ENCODE data around the gene WWOX. TPM values are rescaled to one million over a fixed set of nuclear protein-coding genes. Genes with fewer than 3 reads are reported as not detected.

WWOX gene
- polyA plus RNA-seq, 1 donor from 2014 or later, result 25.6 TPM

GRCh38 chr16:78502812-78503350 lies 403.4 kb downstream of the WWOX start:
- Histone ChIP-seq H3K27ac (ENCODE audit: low read length) (no peak overlapping the region), H3K4me3 (ENCODE audit: low read length) (no peak overlapping the region), H2AFZ (ENCODE audit: low read depth, low read length) (no peak overlapping the region)

GRCh38 chr16:78503602-78504001 lies 404.1 kb downstream of the WWOX start:
- H3K27ac ChIP-seq (ENCODE audit: low read length), result no peak overlapping the region
- no peaks in the 10 kb centered on the region for H3K79me2 ChIP-seq (replicated peaks; ENCODE audit: insufficient read depth, low read length)
- H4K20me1 ChIP-seq (ENCODE audit: insufficient read depth), result no peaks in the 10 kb centered on the region
- TF ChIP-seq CTCF (IDR thresholded peaks at IDR 0.05; ENCODE audit: poor library complexity, severe bottlenecking), result peak; percentile 86
- TF ChIP-seq RAD21 (conservative IDR thresholded peaks at IDR 0.05), result peak; percentile 89
- TF ChIP-seq TAF1 (IDR thresholded peaks at IDR 0.05; ENCODE audit: low read depth), result no peak
- no peak for TF ChIP-seq MXI1 (conservative IDR thresholded peaks at IDR 0.05; ENCODE audit: poor library complexity, severe bottlenecking)
- no peak for TF ChIP-seq REST (IDR thresholded peaks at IDR 0.05; ENCODE audit: borderline replicate concordance)
- TF ChIP-seq SMC3 (conservative IDR thresholded peaks at IDR 0.05; ENCODE audit: poor library complexity), result peak; percentile 94
- TF ChIP-seq POLR2AphosphoS5 (IDR thresholded peaks at IDR 0.05), result no peak

More at GRCh38 chr16:78502812-78503350, 403.4 kb downstream of the WWOX start:
- H3K9me2 ChIP-seq (ENCODE audit: insufficient read depth, low read length), result no peaks in the 10 kb centered on the region
- no peak overlapping the region for H3K9ac ChIP-seq (ENCODE audit: low read length)
- no peaks in the 10 kb centered on the region for H4K20me1 ChIP-seq (ENCODE audit: insufficient read depth)
- H3K36me3 ChIP-seq (ENCODE audit: insufficient read depth, low read length), result no peaks in the 10 kb centered on the region
- H3K79me2 ChIP-seq (replicated peaks; ENCODE audit: insufficient read depth, low read length), result no peaks in the 10 kb centered on the region
- H3K9me3 ChIP-seq (ENCODE audit: low read length), result no peaks in the 10 kb centered on the region
- no peaks in the 10 kb centered on the region for H3F3A ChIP-seq (ENCODE audit: insufficient read depth, low read length, poor library complexity, severe bottlenecking)
- no peaks in the 10 kb centered on the region for H3K27me3 ChIP-seq (ENCODE audit: insufficient read depth, low read depth, low read length)
- TF ChIP-seq TAF1 (IDR thresholded peaks at IDR 0.05; ENCODE audit: low read depth) (no peak), POLR2AphosphoS5 (IDR thresholded peaks at IDR 0.05) (no peak), RAD21 (conservative IDR thresholded peaks at IDR 0.05) (no peak), MXI1 (conservative IDR thresholded peaks at IDR 0.05; ENCODE audit: poor library complexity, severe bottlenecking) (no peak), SMC3 (conservative IDR thresholded peaks at IDR 0.05; ENCODE audit: poor library complexity) (no peak), CTCF (IDR thresholded peaks at IDR 0.05; ENCODE audit: poor library complexity, severe bottlenecking) (no peak), EZH2 (IDR thresholded peaks at IDR 0.05; ENCODE audit: borderline replicate concordance, insufficient read depth, low read length, poor library complexity, severe bottlenecking) (no peak), EP300 (conservative IDR thresholded peaks at IDR 0.05; ENCODE audit: poor library complexity, severe bottlenecking) (no peak), REST (IDR thresholded peaks at IDR 0.05; ENCODE audit: borderline replicate concordance) (no peak)
- H3K4me2 ChIP-seq (ENCODE audit: low read length), result no peak overlapping the region

More at GRCh38 chr16:78503602-78504001, 404.1 kb downstream of the WWOX start:
- Histone ChIP-seq H3K36me3 (ENCODE audit: insufficient read depth, low read length) (no peaks in the 10 kb centered on the region), H3K9ac (ENCODE audit: low read length) (no peak overlapping the region), H3K9me2 (ENCODE audit: insufficient read depth, low read length) (no peaks in the 10 kb centered on the region), H3K9me3 (ENCODE audit: low read length) (no peaks in the 10 kb centered on the region), H3K4me2 (ENCODE audit: low read length) (no peak overlapping the region), H3K4me3 (ENCODE audit: low read length) (no peak overlapping the region), H2AFZ (ENCODE audit: low read depth, low read length) (no peak overlapping the region), H3K27me3 (ENCODE audit: insufficient read depth, low read depth, low read length) (no peaks in the 10 kb centered on the region), H3F3A (ENCODE audit: insufficient read depth, low read length, poor library complexity, severe bottlenecking) (no peaks in the 10 kb centered on the region)

Data from neural cell (in vitro differentiated cells).